ENCODE data around the gene TMEM131L.

The TMEM131L gene

GRCh38 chr4:153646978-153647377 is 180.8 kb downstream of the TMEM131L start:
- Histone ChIP-seq H3K4me3 (ENCODE audit: low read length) (no peak overlapping the region), H3F3A (ENCODE audit: insufficient read depth, low read length) (no peaks in the 10 kb centered on the region), H3K79me2 (ENCODE audit: low read length) (no peaks in the 10 kb centered on the region), H3K36me3 (replicated peaks; ENCODE audit: insufficient read depth, low read length) (no peaks in the 10 kb centered on the region), H3K27me3 (replicated peaks; ENCODE audit: insufficient read depth, low read length) (no peaks in the 10 kb centered on the region), H3K4me2 (ENCODE audit: low read depth, low read length) (no peak overlapping the region), H4K20me1 (ENCODE audit: insufficient read depth, low read length) (no peaks in the 10 kb centered on the region), H3K9me2 (replicated peaks; ENCODE audit: insufficient read depth, low read length) (no peaks in the 10 kb centered on the region), H2AFZ (ENCODE audit: low read length) (no peak overlapping the region), H3K27ac (ENCODE audit: low read length) (no peak overlapping the region), H3K4me1 (ENCODE audit: low read length) (0 out of 2 replicates have a peak, but pooled peaks cover 4% of the 10 kb centered on the region), H3K9ac (ENCODE audit: low read length) (no peak overlapping the region), H3K9me3 (replicated peaks; ENCODE audit: insufficient read depth, low read length) (no peaks in the 10 kb centered on the region)
- TF ChIP-seq EZH2phosphoT487 (IDR thresholded peaks at IDR 0.05; ENCODE audit: low read length) (no peak), EZH2 (optimal IDR thresholded peaks at IDR 0.05; ENCODE audit: low read depth, low read length) (no peak), CTCF (IDR thresholded peaks at IDR 0.05; ENCODE audit: low read length) (no peak)
- DNase-seq = no peak

- DNase-seq = no peak
- H2AFZ ChIP-seq (ENCODE audit: low read length) = no peak overlapping the region
- H3K9me3 ChIP-seq (replicated peaks; ENCODE audit: insufficient read depth, low read length) = no peaks in the 10 kb centered on the region
- H3K4me1 ChIP-seq (ENCODE audit: low read length) = 0 out of 2 replicates have a peak, but pooled peaks cover 4% of the 10 kb centered on the region
- no peak overlapping the region for H3K9ac ChIP-seq (ENCODE audit: low read length)
- no peak for TF ChIP-seq EZH2 (optimal IDR thresholded peaks at IDR 0.05; ENCODE audit: low read depth, low read length)
- no peak for TF ChIP-seq CTCF (IDR thresholded peaks at IDR 0.05; ENCODE audit: low read length)
- no peak for TF ChIP-seq EZH2phosphoT487 (IDR thresholded peaks at IDR 0.05; ENCODE audit: low read length)
- H3K36me3 ChIP-seq (replicated peaks; ENCODE audit: insufficient read depth, low read length) = no peaks in the 10 kb centered on the region
- no peaks in the 10 kb centered on the region for H4K20me1 ChIP-seq (ENCODE audit: insufficient read depth, low read length)
- no peaks in the 10 kb centered on the region for H3K27me3 ChIP-seq (replicated peaks; ENCODE audit: insufficient read depth, low read length)
- H3K4me2 ChIP-seq (ENCODE audit: low read depth, low read length) = no peak overlapping the region
- no peak overlapping the region for H3K4me3 ChIP-seq (ENCODE audit: low read length)
- H3F3A ChIP-seq (ENCODE audit: insufficient read depth, low read length) = no peaks in the 10 kb centered on the region
- no peak overlapping the region for H3K27ac ChIP-seq (ENCODE audit: low read length)
- H3K79me2 ChIP-seq (ENCODE audit: low read length) = no peaks in the 10 kb centered on the region
- H3K9me2 ChIP-seq (replicated peaks; ENCODE audit: insufficient read depth, low read length) = no peaks in the 10 kb centered on the region
Measured at GRCh38 chr4:153647975-153648374, 181.8 kb downstream of the TMEM131L start.

- Histone ChIP-seq H3K36me3 (replicated peaks; ENCODE audit: insufficient read depth, low read length) (no peaks in the 10 kb centered on the region), H3K79me2 (ENCODE audit: low read length) (no peaks in the 10 kb centered on the region), H4K20me1 (ENCODE audit: insufficient read depth, low read length) (no peaks in the 10 kb centered on the region), H3K9me2 (replicated peaks; ENCODE audit: insufficient read depth, low read length) (no peaks in the 10 kb centered on the region), H3K4me2 (ENCODE audit: low read depth, low read length) (no peak overlapping the region), H3K9me3 (replicated peaks; ENCODE audit: insufficient read depth, low read length) (no peaks in the 10 kb centered on the region), H3K27ac (ENCODE audit: low read length) (no peak overlapping the region), H3K27me3 (replicated peaks; ENCODE audit: insufficient read depth, low read length) (no peaks in the 10 kb centered on the region), H3F3A (ENCODE audit: insufficient read depth, low read length) (no peaks in the 10 kb centered on the region), H3K4me3 (ENCODE audit: low read length) (no peak overlapping the region), H3K4me1 (ENCODE audit: low read length) (0 out of 2 replicates have a peak, but pooled peaks cover 4% of the 10 kb centered on the region), H3K9ac (ENCODE audit: low read length) (no peak overlapping the region), H2AFZ (ENCODE audit: low read length) (no peak overlapping the region)
- no peak for DNase-seq
- TF ChIP-seq EZH2phosphoT487 (IDR thresholded peaks at IDR 0.05; ENCODE audit: low read length) (no peak), CTCF (IDR thresholded peaks at IDR 0.05; ENCODE audit: low read length) (no peak), EZH2 (optimal IDR thresholded peaks at IDR 0.05; ENCODE audit: low read depth, low read length) (no peak)
Measured at GRCh38 chr4:153649572-153649991, 183.4 kb downstream of the TMEM131L start.
